Keratinocyte (primary cell): ENCODE data around the gene B3GALT6. TPM values are rescaled to one million over a fixed set of nuclear protein-coding genes. Genes with fewer than 3 reads are reported as not detected.

Experiments
- DNase-seq: peaks from one replicate; pipeline ENCODE4 v3.0.0-alpha.2; 2011; ENCODE audit warnings: low read depth, missing footprints, low spot score
- FAIRE-seq: peaks from 2 replicates; lab custom pipeline; 2011; peaks lifted over from hg19 to GRCh38; lab: Jason Lieb, UNC
- H2AFZ ChIP-seq: 2 replicates; pipeline ENCODE4 v1.6.0; 2012; ENCODE audit warnings: low read length, control low read depth, inconsistent platforms; ENCODE audit not compliant: control insufficient read depth
- H3K27ac ChIP-seq: 2 replicates; pipeline ENCODE4 v1.5.1; 2011; ENCODE audit warnings: low read length; ENCODE audit not compliant: control insufficient read depth, insufficient read depth
- H3K27me3 ChIP-seq: 3 replicates; pipeline ENCODE4 v1.6.0; 2011; ENCODE audit warnings: low read length; ENCODE audit not compliant: control insufficient read depth, insufficient read depth; ENCODE audit errors: extremely low read depth
- H3K36me3 ChIP-seq, 2 experiments: 2 replicates in 1 of 2; 3 replicates in 1 of 2; pipeline ENCODE4 v1.5.1; 2011; ENCODE audit warnings: low read length in 2 of 2, mild to moderate bottlenecking in 1 of 2; ENCODE audit not compliant: control insufficient read depth in 2 of 2, insufficient read depth in 2 of 2; ENCODE audit errors: extremely low read depth in 1 of 2
- H3K4me1 ChIP-seq: 3 replicates; pipeline ENCODE4 v1.5.1; 2011; ENCODE audit warnings: low read length; ENCODE audit not compliant: control insufficient read depth, insufficient read depth; ENCODE audit errors: extremely low read depth
- H3K4me2 ChIP-seq: 3 replicates; pipeline ENCODE4 v1.6.0; 2011; ENCODE audit warnings: low read depth, low read length; ENCODE audit not compliant: control insufficient read depth, insufficient read depth; ENCODE audit errors: extremely low read depth
- H3K4me3 ChIP-seq, 3 experiments: fragments of 200-600 bp in 1 of 3; sonication (generic) in 1 of 3; 2 replicates in 2 of 3; 3 replicates in 1 of 3; pipeline ENCODE4 v1.5.1; 2011 to 2016; ENCODE audit warnings: low read length in 3 of 3, mild to moderate bottlenecking in 3 of 3, control low read depth in 2 of 3, inconsistent platforms in 1 of 3, low read depth in 1 of 3, mixed read lengths in 1 of 3, mixed run types in 1 of 3, moderate library complexity in 1 of 3; ENCODE audit not compliant: control insufficient read depth in 2 of 3, insufficient read depth in 2 of 3; ENCODE audit errors: extremely low read depth in 1 of 3
- H3K79me2 ChIP-seq: 2 replicates; pipeline ENCODE4 v1.6.0; 2012; ENCODE audit warnings: low read length; ENCODE audit not compliant: control insufficient read depth, insufficient read depth
- H3K9ac ChIP-seq: 3 replicates; pipeline ENCODE4 v1.6.0; 2011; ENCODE audit warnings: low read length; ENCODE audit not compliant: control insufficient read depth, insufficient read depth; ENCODE audit errors: extremely low read depth
- H3K9me1 ChIP-seq: 3 replicates; pipeline ENCODE4 v1.6.0; 2011; ENCODE audit warnings: low read length; ENCODE audit not compliant: control insufficient read depth, insufficient read depth; ENCODE audit errors: extremely low read depth
- H3K9me3 ChIP-seq: 2 replicates; pipeline ENCODE4 v1.5.1; 2012; ENCODE audit warnings: low read depth, low read length; ENCODE audit not compliant: control insufficient read depth
- H4K20me1 ChIP-seq: 3 replicates; pipeline ENCODE4 v1.6.0; 2011; ENCODE audit warnings: low read length; ENCODE audit not compliant: control insufficient read depth, insufficient read depth; ENCODE audit errors: extremely low read depth
- CTCF ChIP-seq, 3 experiments: IDR thresholded peaks in 1 of 3; conservative IDR thresholded peaks in 1 of 3; optimal IDR thresholded peaks in 1 of 3; 2 replicates in 2 of 3; 3 replicates in 1 of 3; pipeline versions ENCODE3 to v1.5.1; 2011; ENCODE audit warnings: low read length in 3 of 3, mild to moderate bottlenecking in 3 of 3, moderate library complexity in 2 of 3, control low read depth in 1 of 3, inconsistent platforms in 1 of 3; ENCODE audit not compliant: insufficient read depth in 2 of 3; ENCODE audit errors: extremely low read depth in 1 of 3
- EZH2 ChIP-seq: IDR thresholded peaks from one replicate; pipeline ENCODE4 v1.6.1; 2012; ENCODE audit warnings: inconsistent platforms, mild to moderate bottlenecking, low read length, moderate library complexity
- dilution Hi-C: fragments of 300-500 bp; cut with MboI; formaldehyde crosslinking; loops from one replicate; pipeline ENCODE4 v1.7.0; 2020; ENCODE audit warnings: low sequenced_read_pairs; ENCODE audit not compliant: extremely low pct_ligation_motif_present
- polyA plus RNA-seq, 5 experiments: library from polyadenylated mRNA; depleted of rRNA in 3 of 5; stranded (reverse) in 3 of 5; stranded (forward) in 1 of 5; unstranded in 1 of 5; fragments of >200 nt; gene quantifications; 1 replicate in 1 of 5; 2 replicates in 3 of 5; 3 replicates in 1 of 5; pipeline versions ENCODE4 v1.2.1 to v1.2.3, GENCODE V29; 2011 to 2012; ENCODE audit warnings: missing spikeins in 2 of 5, low read depth in 1 of 5, low replicate concordance in 1 of 5

The B3GALT6 gene
- polyA plus RNA-seq, 1 donor (not counting 4 experiments of a cell fraction or from before 2014, with no cell fraction given), result 6.8 TPM

- H4K20me1 ChIP-seq, result no peaks in the 10 kb centered on the region
- TF ChIP-seq CTCF (optimal IDR thresholded peaks at IDR 0.05 in 1 of 3, IDR thresholded peaks at IDR 0.05 in 1 of 3, conservative IDR thresholded peaks at IDR 0.05 in 1 of 3; ENCODE audit: extremely low read depth in 1 of 3, insufficient read depth in 2 of 3, low read length in 3 of 3) (no peak), EZH2 (no peak)
- H3K4me2 ChIP-seq, result no peak overlapping the region
- H2AFZ ChIP-seq, result no peak overlapping the region
- peaks cover 15% of the 10 kb centered on the region for H3K4me1 ChIP-seq
- no peak overlapping the region for H3K9ac ChIP-seq
- H3K9me3 ChIP-seq, result no peaks in the 10 kb centered on the region
- dilution Hi-C loops, result no loop called here
- DNase-seq, result no peak
- H3K36me3 ChIP-seq, result no peaks in the 10 kb centered on the region
- H3K79me2 ChIP-seq, result no peaks in the 10 kb centered on the region
- no peaks in the 10 kb centered on the region for H3K9me1 ChIP-seq
- no peak overlapping the region for H3K4me3 ChIP-seq
- H3K27ac ChIP-seq, result no peak overlapping the region
- H3K27me3 ChIP-seq, result peaks cover 10% of the 10 kb centered on the region
- no peak for FAIRE-seq
These were observed 9.0 kb downstream of the B3GALT6 start for GRCh38 chr1:1240822-1241587.

GRCh38 chr1:1241588-1242219 lies 9.7 kb downstream of the B3GALT6 start:
- FAIRE-seq (no peak), DNase-seq (no peak)
- H3K4me3 ChIP-seq, result no peak overlapping the region
- no peak overlapping the region for H3K27ac ChIP-seq
- H3K36me3 ChIP-seq, result no peaks in the 10 kb centered on the region
- TF ChIP-seq CTCF (optimal IDR thresholded peaks at IDR 0.05 in 1 of 3, IDR thresholded peaks at IDR 0.05 in 1 of 3, conservative IDR thresholded peaks at IDR 0.05 in 1 of 3; ENCODE audit: extremely low read depth in 1 of 3, insufficient read depth in 2 of 3, low read length in 3 of 3) (no peak), EZH2 (no peak)
- peaks cover 14% of the 10 kb centered on the region for H3K27me3 ChIP-seq
- H3K4me1 ChIP-seq, result peaks cover 15% of the 10 kb centered on the region
- no peaks in the 10 kb centered on the region for H3K9me3 ChIP-seq
- no peaks in the 10 kb centered on the region for H3K79me2 ChIP-seq
- H2AFZ ChIP-seq, result no peak overlapping the region
- H3K9ac ChIP-seq, result no peak overlapping the region
- H3K9me1 ChIP-seq, result no peaks in the 10 kb centered on the region
- H4K20me1 ChIP-seq, result no peaks in the 10 kb centered on the region
- dilution Hi-C loops, result no loop called here
- H3K4me2 ChIP-seq, result no peak overlapping the region
